Measurements from ENCODE around the gene HDAC10.
A peak's percentile ranks its signal among the peaks of the same experiment; 100 is the strongest.

Gene HDAC10

DNA sequence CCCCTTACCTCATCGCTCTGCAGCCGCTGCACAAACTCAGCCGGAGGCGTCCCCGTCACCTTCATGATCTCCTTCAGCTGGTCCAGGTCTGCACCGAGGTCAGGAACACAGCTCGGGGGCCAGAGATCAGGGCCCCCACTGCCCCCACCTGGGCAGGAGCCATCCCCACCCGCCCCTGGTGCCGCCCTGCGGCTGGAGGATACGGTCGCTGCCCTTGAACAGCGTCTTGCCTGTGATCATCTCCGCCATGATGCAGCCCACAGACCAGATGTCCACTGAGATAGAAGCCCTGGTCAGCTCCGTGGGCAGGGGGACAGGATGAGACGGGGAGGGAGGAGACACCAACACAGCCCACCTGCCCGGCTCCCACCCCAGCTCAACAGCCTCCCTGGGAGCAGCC lies 4.5 kb upstream of the HDAC10 start:
- no peak for DNase-seq (ENCODE audit: low spot score)

- no peak for DNase-seq (ENCODE audit: low spot score)
Measured at GRCh38 chr22:50255099-50255498, 4.0 kb upstream of the HDAC10 start.

DNA sequence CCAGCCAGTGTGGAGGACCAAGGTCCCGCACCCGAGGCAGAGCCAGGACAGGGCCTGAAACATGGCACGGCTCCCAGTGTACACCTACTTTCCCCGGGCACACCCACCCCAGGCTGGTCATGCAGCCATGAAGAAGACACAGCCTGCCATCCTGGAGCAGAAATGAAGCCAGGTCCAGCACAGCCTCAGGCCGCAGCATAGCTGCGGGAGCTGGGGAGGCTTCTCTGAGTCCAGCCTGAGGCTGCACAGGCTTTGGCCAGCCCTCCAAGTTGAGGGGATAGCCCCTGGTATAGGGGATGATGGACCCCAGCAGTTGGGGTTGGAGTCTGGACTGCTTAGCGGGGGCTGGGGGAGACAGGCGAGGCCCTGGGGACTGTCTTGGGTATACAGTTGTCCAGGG lies 2.9 kb upstream of the HDAC10 start:
- no peak for DNase-seq (ENCODE audit: low spot score)

GRCh38 chr22:50253046-50253915 lies 2.2 kb upstream of the HDAC10 start:
- DNase-seq (ENCODE audit: low spot score): no peak

DNA sequence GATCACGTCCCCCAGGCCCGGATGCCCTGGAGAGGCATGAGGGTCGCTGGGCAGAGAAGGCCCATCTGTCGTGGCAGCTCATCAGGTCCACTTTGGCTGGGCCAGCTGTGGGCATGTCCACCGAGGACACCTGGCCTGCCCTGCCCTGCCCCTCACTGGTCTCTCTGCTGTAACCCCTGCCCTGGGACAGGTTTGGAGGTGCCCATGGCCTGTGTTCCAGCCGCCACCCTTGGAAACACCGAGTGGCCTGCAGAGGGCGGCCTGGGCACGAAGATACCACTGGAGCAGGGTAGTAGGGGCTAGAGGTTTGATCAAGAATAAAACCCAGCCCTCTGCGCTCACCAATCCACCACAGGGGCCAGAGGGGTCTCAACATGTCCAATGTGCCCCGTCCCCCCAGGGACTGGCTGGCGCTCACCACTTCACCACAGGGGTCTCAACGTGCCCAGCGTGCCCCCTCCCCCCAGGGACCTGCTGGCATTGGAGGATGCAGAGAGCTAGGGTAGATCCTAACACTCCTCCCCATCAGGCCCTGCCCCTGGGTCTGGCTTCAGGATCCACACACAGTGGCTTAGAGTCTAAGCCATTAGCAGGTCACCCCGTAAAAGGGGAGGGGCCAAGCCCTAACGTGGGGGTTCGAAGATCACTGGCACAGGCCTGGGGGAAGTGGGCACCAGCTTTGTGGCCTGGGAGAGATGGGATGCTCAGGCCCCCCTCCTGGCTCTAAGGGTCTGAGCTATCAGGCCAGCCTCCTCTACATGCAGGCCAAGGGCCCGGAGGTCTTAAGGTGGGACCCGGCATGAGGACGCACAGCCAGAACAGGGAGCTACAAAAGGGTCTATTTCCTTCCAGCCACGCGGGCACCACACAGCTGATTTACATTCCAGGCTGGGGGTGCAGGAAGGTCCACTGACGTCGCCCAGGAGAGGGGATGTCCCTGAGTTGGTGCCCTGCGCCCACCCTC lies 1.3 kb upstream of the HDAC10 start:
- no peak for DNase-seq (ENCODE audit: low spot score)

DNA sequence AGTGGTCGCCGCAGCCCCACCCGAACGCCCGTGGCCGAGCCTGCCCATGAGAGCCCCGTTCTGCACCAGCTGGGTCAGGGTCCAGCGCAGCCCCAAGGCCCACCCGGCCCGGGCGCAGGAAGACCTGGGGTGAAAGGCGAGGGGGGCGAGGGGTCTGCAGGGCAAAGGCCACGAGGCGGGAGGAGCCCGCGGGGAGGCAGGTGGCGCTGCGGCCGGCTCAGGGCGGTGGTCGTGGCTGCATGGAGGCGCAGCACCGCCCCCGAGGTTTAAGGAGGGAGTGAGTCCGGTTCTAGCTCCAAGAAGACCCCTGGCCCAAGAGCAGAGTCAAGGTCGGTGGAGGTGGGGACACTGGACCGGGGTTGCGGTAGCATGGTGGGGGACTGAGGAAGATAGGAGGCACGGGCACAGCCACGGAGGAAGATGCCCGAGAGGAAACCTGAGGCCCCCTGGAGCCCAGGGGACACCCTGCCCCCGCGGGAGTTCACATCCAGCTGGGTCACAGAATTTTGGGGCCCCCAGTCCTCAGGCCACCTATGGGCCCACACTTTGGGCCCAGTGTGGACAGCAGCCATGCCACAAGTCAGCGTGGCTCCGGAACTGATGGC lies 514 bp upstream of the HDAC10 start:
- DNase-seq (ENCODE audit: low spot score): no peak

DNA sequence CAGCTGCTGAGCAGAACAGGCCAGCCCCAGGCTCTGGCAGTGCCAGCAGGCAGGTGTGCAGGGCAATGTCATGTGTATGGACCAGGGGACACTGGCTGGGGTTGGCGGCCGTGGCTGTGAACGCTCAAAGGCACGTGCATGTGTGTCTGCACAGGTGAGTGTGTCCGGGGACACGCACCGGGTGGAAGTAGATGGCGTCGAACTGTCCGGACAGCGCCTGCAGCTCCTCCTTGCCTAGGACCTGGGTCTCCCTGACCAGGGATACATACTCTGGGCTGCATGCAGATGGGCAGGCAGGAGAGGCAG lies 863 bp downstream of the HDAC10 start:
- no peak for DNase-seq (ENCODE audit: low spot score)

DNA sequence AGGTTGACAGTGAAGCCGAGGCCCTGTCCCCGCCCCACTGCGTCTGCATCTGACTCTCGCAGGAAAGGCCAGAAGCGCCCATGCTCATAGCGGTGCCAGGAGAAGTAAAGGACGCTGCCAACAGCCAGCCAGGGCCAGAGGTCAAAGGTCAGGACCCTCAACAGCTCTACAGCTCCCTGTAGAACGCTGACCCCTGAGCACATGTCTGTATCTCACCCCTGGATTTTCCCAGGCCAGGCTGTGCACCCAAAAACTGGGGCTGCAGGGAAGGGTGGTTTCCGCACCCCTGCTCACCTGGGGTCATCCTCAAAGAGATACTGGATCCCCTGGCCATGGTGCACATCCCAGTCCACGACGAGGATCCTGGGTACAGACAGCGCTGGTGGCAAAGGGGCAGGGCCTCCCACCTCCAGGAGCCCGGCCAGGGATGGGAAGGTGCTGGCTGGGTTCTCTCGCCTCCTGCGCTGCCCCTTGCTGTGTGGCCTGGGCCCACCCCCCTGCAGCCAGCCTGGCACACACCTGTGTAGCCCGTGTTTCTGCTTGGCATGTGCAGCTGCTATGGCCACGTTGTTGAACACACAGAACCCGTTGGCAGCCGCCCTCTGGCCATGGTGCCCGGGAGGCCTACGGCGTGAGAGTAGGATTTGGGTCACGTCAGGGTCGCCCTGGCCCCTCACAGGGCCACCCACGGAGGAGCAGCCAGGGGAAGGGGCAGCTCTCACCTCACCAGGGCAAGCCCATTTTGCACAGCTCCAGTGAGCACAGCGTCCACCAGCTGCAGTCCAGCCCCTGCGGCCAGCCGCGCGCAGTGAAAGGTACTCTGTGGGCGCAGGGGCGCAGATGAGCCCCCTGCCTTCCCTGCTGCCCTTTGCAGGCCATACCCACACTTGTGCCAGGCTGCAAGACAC lies 1.5 kb downstream of the HDAC10 start:
- DNase-seq (ENCODE audit: low spot score): no peak

GRCh38 chr22:50248196-50249081 lies 2.6 kb downstream of the HDAC10 start:
- no peak for DNase-seq (ENCODE audit: low spot score)

GRCh38 chr22:50247748-50248147 lies 3.3 kb downstream of the HDAC10 start:
- DNase-seq (ENCODE audit: low spot score): no peak

- no peak for DNase-seq (ENCODE audit: low spot score)
Measured at GRCh38 chr22:50246242-50247175, 4.6 kb downstream of the HDAC10 start.

DNA sequence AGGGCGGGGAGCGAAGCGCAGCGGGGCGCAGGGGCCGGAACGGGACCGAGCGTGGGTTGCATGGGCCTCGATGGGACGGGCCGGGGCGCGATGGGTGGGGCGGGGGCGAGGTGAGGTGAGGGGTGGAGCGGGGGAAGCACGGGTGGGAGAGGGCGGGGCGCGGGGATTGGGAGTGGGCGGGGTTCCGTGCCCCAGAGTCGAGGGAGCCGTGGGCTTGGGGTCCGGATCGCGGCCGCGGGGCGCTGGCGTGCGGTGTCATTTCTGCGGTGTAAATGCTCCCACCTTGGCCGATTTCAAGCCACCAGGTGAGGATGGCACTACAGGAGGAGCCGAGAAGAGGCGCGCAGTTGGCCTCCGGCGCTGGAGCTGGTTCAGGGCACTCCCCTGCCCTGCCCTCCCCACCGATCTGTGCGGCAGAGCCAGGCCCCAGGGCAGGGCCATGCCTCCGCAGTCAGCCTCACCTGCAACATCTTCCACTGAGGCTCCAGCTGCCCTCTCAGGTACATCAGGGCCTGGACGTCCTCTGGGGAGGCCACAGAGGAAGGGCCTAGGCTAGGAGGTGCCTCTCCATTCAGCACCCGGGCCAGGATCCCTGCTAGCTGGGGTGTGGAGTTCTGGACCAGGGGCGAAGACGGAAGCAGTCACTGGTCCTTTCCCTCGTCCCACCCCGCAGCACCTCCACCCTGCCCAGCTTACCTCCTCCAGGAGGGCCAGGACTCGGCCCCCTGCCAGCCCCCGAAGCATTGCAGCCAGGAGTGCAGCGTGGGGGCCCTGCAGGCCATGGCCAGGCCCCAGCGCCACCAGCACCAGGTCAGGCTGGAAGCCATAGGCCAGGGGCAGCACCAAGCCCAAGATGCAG lies 5.6 kb downstream of the HDAC10 start:
- DNase-seq (ENCODE audit: low spot score): no peak

- peak; percentile 92 for DNase-seq (ENCODE audit: low spot score)
Measured at GRCh38 chr22:50244420-50245213, 6.4 kb downstream of the HDAC10 start, which contains the start of gene TUBGCP6. TUBGCP6 (minus strand) TSS chr22:50245023; CDS start chr22:50244459, 564 bp downstream.

DNA sequence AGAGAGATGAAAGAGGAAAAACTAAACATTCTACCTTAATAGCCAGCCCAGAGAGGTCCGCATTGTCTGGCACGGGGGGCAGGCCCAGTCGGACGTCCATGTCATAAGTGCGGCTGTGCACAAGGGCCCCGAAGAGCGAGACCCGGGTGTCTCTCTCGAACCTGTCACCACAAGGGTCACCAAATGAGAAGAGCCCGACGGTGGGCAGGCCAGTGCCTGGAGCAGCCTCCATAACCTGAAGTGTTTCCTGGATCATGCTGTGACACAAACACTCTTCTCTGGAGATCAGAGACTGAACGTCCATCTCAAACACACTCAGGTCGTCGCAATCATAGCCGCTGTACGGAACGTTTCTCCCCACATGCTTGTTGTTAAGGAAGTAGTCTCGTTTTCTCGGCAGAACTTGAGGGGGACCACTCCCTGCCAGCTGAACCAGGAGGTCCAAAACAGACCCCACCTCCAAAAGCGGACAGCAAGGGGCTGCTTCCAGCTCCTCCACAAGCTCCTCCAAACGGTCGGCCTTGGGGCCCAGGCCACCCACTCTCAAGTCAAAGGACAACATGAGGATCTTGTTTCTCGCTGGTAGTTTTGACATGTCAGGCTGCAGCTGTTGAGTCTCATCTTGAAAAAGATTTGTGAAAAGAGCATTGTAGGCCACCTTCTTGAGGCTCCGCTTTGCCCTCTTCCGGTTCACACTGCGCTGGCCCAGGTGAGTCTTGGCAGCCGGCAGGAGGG lies 7.2 kb downstream of the HDAC10 start:
- DNase-seq (ENCODE audit: low spot score): no peak

GRCh38 chr22:50242406-50242949 lies 8.6 kb downstream of the HDAC10 start:
- DNase-seq (ENCODE audit: low spot score): no peak

DNA sequence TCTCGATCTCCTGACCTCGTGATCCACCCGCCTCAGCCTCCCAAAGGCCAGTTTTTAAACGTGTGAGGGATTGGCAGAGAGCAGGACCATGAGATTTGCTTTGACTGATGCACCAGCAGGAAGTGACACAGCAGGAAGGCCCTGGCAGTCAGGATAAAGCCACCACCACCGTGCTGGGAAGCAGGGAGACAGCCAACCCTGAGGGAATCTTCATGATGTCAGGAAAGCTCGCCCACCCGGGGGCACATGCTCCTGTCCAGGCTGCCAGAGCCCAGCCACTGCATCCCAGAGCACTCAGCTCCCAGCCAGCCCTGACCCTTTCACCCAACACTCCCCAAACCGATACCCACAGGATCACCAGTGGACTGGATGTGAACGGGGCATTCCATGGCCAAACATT lies 12.3 kb downstream of the HDAC10 start:
- DNase-seq (ENCODE audit: low spot score): no peak
